GM19467 (cell line): ENCODE data around the gene MYO1H.
"Not testable (repeated sequence)": the region's sequence is repeated elsewhere in the genome, so short reads cannot be mapped to it uniquely, and the experiment has no call there.

Source experiments
- ATAC-seq: cut with Tn5 transposase; IDR thresholded peaks from one replicate; pipeline ENCODE4 v1.9.1; 2021; ENCODE audit warnings: mild to moderate bottlenecking, moderate library complexity; ENCODE audit not compliant: unreplicated experiment

The MYO1H gene

DNA sequence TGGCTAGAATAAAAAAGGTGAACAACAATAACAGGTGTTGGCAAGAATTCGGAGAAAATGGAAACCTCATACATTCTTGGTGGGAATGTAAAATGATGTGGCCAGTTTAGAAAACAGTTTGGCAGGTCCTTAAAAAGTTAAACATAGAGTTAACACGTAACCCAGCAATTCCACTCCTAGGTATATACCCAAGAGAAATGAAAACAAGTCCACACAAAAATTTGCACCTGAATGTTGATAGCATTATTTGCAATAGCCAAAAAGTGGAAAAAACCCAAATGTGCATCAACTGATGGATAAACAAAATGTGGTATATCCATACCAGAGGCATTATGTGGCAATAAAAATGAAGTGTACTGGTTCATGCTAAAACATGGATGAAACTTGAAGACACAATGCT, 2.3 kb upstream of the MYO1H start:
- ATAC-seq: no peak

DNA sequence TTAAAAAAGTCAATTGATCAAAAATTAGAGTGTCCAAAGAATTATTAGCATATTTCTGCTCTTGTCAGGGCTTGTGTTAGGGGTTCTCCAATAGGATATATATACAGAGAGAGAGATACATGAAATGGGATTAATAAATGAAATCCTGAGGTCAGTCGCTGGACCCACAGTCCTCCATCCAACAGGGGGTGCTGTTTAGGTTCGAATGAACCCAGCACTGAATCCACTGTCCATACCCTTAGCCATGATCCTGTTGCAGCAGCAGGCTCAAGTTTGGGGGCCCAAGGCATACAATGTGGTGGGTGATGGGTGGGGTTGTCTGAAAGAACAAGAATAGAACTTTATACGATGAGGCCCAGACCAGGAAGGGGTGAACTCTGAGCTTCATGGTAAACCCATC, 780 bp upstream of the MYO1H start:
- ATAC-seq: no peak

DNA sequence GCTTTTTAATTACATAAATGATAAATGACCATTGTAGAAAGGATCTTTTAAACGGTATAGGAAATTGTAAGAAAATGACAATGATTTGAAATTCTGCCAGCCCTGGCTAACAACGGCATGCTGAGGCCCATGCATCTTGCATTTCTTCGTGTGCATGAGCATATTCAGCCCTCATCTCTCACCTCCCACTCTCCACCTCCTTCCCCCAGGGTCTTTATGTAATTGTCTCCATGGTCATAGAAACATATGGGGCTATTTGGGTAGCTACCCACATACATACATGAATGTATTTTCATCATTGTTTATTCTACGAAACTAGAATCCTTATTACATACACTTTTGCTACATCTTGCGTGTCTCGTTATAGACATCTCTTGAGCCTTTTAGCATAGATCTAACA, 4.5 kb downstream of the MYO1H start:
- no peak for ATAC-seq

DNA sequence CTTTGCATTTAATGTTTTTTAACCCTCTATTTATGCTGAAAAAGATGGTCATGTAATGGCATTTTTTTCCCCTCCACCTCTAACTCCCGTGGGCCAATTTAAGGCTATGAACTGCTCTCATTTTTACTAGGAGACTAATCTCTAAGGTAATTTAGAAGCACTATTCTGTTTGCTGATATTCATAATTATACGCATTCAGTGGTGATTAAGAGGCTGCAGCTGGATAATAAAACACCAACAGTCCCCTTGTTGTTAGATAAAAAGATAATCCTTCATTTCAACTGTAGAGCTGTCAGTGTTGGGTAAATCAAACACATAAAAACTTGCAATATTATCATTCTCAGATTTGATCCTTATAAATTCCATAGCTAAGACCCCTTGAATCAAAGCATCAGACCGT, 8.9 kb downstream of the MYO1H start:
- ATAC-seq: no peak

DNA sequence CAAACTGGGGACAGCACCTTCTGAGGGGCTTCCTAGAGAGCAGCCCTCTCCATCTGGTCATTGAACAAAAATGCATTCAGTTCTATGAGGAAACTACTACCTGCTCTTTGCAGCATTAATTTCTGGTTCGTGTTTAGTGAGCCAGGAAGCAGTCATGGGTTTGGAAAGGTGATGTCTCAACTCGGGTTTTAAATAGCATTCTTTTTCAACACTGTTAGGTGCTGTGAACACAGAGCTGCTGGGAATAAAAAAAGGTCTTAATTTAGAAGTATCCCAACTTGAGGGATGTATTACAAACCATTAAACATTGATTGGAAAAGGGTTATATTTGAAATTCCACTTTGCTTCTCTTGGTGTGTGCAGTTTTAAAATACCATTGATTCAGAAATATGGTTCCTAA, 9.3 kb downstream of the MYO1H start:
- ATAC-seq: no peak

DNA sequence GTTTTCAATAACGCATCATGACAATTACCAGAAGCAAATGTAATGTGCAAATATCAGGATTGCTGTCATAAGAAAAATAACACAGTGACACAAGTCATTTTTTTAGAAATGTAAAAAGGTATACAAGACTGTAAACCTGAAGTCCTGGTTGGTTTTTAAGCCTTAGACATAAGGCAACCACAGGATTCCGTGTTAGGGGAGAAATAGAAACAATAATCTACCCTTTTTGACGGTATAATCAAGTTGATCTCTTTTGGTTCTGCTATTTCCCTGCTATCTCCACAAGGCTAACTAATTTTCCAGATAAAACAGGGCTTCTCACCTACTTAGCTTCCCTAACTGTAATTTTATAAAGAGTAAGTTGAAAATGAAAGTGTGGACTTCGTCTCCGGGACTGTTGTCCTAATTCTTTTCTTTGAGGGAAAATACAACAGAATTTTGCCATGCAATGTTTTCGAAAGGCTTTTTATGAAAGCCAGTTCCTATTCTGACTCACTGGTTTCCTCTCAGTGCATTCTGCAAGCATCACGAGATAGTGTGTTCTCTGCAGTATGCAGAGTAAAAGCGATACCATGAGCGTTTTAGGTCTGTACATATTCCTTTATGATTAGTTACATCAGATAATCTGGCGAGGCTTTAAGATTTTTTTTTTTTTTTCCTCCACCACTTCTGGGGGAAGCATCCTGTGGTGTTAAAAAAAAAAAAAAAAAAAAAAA, 10.6 kb downstream of the MYO1H start:
- peak; percentile 60 for ATAC-seq

DNA sequence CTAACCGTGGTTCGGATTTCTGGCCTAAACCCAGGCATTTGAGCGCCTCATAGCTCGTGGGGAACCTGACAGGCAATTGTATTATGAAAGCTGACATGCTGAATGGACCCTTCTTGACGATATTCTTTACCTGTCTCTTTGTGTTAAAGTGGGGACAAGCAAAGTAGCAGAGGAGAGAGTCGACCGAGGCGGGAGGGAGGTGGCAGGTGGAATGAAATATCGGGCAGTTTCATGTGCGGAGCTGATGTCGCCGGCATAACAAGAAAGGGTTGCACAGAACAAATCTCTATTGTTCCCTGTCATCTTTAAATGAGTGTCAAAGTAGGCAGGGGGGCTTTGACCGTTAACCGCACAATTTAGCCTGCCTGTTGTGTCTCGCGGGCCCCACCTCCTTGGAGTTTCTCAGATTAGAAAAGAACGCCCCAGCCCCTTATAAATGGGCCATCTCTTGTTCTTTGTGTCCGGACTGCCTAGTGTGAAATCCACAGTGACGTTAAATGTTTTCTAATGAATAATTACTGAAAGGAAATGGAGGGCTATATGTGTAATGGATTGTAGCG, 11.5 kb downstream of the MYO1H start:
- ATAC-seq: no peak

DNA sequence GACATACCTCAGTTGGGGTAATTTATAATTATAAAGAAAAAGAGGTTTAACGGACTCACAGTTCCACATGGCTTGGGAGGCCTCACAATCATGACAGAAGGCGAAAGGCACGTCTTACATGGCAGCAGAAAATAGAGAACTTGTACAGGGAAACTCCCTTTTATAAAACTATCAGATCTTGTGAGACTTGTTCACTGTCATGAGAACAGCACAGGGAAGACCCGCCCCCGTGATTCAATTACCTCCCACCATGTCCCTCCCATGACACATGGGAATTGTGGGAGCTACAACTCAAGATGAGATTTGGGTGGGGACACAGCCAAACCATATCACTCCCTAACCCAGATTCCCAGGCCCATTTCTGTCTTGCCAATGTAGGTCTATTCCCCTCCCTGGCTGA, 22.1 kb downstream of the MYO1H start:
- no peak for ATAC-seq

DNA sequence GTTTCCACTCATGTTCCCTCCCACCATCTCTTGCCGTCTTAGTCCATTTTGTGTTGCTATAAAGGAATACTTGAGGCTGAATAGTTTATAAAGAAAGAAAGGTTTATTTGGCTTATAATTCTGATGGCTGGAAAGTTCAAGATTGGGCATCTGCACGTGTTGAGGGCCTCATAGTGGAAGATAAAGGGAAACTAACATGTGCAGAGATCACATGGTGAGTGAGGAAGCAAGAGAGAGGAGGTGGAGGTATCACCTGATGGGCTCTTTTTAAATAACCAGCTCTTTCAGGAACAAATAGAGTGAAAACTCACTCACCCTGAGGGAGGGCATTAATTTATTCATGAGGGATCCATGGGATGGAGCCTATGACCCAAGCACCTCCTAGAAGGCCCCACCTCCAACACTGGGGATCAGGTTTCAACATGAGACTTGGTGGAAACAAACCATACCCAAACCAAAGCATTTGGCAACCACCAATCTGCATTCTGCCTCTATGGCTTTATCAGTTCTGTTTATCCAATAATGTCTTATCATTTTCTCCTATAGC, 29.5 kb downstream of the MYO1H start:
- ATAC-seq: no peak

DNA sequence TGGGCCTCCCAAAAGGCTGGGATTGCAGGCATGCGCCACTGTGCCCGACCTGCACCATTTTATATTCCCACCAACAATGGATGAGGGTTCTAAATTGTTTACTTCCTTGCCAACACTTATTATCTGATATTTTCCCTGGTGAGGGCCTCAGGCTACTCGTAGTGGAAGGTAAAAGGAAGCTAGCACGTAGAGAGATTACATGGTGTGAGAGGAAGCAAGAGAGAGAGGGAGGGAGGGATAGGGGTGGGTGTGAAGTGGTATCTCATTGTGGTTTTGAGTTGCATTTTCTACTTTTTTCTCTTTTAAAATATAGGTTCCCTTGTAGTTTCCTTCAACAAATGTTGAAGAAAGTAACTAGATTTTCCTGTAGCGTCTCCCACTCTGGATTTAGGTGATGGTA, 30.9 kb downstream of the MYO1H start:
- ATAC-seq: no peak

DNA sequence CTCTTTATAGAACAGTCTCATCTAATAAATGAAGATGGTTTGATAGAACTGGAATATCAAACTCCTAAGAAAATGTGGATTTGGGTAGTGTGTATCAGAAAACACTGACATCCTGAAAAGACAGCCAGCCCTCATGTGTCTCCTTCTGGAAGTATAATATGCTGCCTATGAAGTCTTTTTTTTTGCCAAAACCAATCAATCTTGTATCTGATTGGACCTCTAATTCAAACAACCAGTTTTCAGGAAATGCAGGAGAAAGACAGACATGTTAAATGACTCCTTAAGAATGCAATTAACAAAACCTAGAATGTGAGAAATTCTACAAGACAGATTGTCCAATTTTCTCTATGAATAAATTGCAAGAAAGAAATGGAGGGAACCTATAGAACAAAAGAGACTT, 34.3 kb downstream of the MYO1H start:
- ATAC-seq: no peak

DNA sequence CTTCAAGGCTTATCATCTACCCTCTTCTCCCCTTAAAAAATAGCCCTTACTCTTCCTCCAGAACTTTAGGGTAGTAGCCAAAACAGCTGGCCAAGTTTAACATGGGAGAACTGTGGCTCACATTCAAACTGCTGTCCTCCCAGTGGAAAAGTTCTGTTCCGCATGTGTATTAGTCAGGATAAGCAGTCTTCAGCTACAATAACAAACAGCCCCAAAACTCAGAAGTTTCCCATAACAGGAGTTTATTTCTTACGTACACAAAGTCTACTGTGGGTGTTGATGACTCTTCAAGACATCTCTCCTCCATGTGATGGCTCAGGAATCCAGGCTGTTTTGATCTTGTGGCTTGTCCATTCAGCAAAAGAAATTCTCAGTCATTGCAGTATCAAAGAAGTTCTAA, 35.5 kb downstream of the MYO1H start:
- no peak for ATAC-seq

DNA sequence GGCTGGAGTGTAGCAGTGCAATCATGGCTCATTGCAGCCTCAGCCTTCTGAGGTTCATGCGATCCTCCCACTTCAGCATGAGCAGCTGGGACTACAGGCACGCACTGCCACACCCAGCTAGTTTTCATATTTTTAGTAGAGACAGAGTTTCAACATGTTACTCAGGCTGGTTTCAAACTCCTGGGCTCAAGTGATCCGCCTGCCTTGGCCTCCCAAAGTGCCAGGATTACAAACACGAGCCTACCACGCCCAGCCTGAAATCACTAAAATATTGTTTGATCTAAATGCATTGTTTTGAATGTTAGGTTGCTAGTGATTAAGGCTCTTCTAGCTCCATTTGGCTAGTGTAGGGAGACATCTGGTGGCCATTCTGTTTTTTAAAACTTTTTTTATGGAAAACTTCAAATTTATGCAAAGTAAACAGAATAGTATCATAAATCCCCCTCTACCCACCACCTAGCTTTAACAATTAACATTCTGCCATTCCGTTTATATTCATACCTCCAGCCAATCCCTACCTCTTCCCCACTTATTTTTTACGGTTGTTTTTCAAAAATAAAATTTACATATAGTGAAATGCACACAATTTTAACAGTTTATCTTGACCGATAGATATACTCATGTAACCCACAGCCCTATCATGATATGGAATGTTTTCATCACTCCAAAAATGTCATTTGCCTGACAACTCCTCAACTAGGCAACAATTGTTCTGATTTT, 37.8 kb downstream of the MYO1H start:
- ATAC-seq: no peak

DNA sequence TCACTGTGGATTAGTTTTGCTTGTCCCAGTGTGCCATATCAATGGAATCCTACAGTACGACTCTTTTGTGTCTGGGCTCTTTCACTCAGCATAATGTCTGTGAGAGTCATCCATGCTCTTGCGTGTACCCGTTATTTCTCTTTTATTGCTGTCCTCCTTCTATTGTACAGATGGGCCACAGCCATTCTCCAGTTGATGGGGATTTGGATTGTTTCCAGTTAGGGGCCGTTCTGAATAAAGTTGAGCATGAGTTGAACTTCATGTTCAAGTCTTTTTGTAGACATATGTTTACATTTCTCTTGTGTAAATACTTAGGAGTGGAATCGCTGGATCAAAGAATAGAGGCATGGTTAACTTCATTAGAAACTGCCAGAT, 38.3 kb downstream of the MYO1H start:
- ATAC-seq: no peak

DNA sequence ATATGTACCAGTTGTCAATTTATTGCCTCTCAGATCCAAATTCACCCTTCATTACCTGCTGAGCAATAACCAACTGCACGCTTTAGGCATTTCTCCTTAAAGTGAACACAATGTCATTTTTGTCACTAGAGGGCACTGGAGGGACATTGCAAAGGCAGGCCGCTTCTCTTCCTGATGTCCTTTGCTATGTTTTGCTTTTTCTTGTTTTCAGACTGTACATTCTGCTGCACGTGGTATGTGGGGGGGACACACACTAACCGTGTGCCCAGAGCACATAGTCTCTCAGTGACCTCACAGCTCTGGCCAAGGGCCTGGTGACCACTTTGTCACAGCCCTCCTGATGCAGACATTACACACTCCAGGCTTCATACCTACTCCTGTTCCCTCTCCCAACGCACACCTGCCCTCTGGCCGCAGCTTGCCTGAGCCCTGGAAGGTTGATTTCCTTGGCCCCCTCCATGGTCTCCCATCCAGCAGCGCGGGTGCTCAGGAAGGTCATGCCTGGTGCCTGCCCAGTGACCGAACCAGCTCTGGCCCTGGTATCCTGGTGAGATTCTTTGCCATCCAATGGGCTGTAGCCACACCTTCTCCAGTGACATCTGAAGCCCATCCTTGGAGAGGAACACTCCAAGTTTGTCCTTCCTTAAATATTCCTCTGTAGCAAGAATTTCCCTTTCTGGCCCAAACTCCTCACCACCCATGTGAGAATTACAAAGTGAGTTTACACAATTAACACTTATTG, 39.9 kb downstream of the MYO1H start:
- ATAC-seq: no peak

DNA sequence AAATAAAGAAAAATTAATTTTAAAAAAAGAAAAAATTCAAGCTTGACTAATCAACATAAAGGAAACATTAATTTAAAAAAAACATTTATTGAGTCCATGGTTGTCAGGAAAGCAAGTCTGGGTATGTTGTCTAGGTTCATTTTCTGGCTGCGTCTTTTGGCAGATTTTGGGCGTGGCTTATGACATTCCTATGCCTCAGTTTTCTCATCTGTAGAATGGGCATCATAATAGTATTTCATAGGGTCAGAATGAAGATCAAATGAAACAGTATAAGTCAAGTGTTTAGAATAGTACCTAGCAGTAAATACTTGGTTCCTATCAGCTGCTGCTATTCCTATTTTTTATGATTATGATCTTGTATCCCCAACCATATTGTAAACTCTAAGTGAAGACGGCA, 40.5 kb downstream of the MYO1H start:
- ATAC-seq: no peak

DNA sequence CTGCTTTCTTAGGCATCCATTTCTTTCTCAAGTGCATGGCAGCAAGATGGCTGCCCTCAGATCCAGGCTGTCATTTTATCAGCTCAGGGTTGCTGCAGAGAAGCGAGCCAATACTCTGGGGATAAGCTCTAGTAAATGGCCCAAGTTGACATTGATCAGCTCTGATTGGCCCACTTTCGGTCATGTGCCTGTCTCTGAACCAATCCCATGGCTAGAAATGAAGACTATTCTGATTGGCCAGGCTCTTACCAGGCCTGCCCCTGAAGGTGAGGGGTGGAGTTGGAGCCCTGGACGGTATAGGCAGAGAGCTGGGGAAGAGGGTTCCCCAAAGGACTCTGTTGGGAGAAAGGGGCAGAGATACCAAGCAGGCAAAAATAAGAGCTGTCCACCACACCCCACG, 41.4 kb downstream of the MYO1H start:
- no peak for ATAC-seq

DNA sequence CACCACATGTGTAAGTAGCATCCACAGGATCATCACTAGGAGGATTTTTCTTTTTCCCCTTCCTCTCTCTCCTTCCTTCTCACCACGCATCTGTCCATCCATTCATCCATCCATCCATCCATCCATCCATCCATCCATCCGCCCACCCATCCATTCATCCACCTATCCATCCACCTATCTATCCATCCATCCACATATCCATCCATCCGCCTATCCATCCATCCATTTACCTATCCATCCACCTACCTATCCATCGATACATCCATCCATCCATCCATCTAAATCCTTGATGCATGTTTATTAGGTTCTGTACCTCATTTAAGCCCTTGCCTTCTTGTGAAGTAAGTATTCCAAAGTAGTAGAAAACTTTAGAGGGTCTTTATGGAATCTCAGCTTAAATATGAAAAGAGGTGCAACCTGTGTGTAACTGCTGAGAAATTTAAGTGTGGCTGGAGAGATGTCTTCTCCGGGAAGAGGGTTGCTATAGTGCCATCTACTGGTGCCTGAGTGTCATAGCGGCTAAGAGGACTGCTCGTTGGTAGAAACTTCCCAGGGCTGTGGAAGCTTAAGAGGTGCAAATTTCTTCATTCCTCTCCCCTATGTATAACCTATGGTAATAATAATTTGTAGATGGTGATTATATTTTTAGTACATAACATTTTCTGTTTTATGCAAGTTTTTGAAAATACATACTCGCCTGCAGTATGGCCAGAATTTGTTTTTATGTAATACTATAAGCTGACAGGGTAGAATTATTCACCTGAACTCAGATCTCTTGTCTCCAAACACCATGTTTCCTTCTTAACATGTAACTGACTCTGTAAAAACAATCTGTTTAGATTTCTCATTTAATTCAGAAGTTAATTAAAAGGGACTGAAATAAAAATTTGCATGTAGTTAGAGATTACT, 46.0 kb downstream of the MYO1H start:
- ATAC-seq: no peak

DNA sequence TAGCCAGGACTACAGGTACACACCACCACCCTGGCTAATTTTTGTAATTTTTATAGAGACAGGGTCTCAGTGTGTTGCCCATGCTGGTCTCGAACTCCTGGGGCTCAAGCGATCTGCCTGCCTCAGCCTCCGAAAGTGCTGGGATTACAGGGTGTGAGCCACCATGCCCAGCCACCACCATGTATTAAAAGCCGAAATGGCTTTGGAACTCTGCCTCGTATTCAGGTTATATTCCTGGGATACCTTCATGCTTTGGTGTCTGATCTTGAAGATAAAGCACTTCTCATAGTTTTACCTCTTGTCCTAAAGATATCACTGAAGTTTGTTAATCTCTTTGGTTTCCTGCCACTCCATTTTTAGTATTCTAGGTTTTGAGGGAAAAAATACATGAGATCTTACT, 47.2 kb downstream of the MYO1H start:
- no peak for ATAC-seq

DNA sequence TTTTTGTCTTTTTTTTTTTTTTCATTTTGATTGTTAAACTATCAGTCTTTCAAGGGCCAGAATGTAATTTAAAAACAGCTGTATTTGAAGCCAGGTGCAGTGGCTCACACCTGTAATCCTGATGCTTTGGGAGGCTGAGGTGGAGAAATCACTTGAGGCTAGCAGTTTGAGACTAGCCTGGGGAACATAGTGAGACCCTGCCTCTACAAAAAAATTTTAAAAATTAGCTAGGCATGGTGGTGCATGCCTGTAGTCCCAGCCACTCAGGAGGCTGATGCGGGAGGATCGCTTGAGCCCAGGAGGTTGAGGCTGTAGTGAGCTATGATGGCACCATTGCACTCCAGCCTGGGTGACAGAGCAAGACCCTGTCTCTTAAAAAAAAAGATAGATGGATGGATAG, 57.1 kb downstream of the MYO1H start:
- not testable (repeated sequence) for ATAC-seq
